Activated CD4-positive, alpha-beta T cell treated with anti-CD3 and anti-CD28 coated beads, Interleukin-2, amount 50 U/mL, for 48 hours (primary cell): ENCODE measurements around the gene SDF2L1.
"Not testable (repeated sequence)": the region's sequence is repeated elsewhere in the genome, so short reads cannot be mapped to it uniquely, and the experiment has no call there.

Experiments used
- DNase-seq, 2 experiments: peaks; one replicate each; pipeline ENCODE4 v3.0.0-alpha.2; 2020

The SDF2L1 gene, protein sequence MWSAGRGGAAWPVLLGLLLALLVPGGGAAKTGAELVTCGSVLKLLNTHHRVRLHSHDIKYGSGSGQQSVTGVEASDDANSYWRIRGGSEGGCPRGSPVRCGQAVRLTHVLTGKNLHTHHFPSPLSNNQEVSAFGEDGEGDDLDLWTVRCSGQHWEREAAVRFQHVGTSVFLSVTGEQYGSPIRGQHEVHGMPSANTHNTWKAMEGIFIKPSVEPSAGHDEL

GRCh38 chr22:21641789-21642583, at the start of gene SDF2L1:
Gene SDF2L1, plus strand, starts transcription at chr22:21642302. Its CDS starts 35 bp downstream, at chr22:21642337.
- DNase-seq = peak; percentile 97 to 98

DNA sequence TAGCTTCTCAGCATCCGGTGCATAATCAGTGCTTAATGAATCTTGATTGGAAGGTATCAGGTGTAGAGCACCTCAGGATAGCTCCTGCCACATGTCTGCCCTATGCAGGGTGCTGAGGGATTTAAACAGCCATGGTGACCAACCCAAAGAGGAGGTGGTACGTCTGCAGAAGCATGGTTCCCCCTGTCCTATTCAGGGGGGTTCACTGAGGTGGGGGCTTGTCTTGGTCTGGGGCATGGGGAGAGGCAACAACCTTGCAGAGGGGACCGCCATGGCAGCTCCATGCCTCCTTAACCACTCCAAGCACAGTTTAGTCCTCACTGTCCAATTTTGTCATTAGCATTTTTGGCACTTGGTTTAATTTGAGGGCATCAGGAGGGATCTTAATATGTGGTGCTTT, 49.7 kb upstream of the SDF2L1 start:
- DNase-seq = no peak

DNA sequence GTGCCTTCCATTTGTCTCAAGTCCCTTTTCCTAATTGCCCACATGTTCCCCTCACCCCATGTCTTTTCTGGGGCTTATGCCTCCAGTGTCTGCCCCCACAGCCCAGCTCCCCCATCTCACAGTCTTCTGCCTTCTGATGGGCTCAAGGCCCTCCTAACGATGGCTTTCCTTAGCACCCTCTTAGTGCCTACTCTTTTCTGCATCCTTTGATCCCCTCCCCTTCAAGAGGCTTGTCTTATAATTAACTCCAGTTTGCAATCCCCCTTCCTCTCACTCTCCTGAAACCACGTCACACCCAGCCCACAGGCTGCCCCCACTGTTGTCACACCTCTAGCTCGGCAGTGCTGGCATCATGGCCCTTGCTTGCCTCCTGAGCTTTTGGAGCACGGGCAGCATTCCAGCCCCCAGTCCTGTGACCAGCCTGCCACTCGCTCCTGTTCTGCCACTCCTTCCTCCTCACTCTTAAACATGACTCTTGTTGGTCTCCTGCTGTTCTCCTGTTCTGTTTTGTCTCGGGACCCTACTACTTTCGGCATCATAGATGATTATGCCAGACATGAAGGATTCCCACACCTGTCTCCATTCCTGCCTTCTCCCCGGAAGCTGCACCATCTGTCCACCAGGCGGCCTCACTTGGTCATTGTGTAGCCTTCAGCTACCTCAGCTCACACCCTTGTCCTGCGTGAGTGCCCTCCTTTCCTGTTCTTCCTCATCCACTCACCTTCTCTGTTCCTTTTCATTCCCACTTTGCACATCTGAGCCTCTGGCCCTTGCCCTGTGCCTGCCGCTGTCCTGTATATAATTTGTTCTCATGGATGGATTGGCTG, 48.5 kb upstream of the SDF2L1 start:
- DNase-seq = no peak

- no peak for DNase-seq
Measured at GRCh38 chr22:21594865-21595452, 47.1 kb upstream of the SDF2L1 start.

DNA sequence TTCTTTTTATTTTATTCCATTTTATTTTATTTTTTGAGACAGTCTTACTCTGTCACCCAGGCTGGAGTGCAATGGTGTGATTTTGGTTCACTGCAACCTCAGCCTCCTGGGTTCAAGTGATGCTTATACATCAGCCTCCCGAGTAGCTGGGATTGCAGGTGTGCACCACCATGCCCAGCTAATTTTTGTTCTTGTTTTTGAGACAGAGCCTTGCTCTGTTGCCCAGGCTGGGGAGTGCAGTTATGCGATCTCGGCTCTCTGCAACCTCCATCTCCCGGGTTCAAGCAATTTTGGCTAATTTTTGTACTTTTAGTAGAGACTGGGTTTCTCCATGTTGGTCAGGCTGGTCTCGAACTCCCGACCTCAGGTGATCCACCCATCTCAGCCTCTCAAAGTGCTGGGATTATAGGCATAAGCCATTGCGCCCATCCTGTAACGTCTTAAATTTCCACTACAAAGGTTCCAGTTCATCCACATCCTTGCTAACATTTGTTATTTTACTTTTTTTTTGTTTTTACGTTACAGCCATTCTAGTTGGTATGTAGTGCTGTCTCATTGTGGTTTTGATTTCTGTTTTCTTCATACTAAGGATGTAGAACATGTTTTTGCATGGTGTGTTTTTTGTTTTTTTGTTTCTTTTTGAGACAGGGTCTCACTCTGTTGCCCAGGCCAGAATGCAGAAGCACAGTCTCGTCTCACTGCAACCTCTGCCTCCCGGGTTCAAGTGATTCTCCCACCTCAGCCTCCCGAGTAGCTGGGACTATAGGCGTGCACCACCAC, 45.6 kb upstream of the SDF2L1 start:
- not testable (repeated sequence) for DNase-seq

DNA sequence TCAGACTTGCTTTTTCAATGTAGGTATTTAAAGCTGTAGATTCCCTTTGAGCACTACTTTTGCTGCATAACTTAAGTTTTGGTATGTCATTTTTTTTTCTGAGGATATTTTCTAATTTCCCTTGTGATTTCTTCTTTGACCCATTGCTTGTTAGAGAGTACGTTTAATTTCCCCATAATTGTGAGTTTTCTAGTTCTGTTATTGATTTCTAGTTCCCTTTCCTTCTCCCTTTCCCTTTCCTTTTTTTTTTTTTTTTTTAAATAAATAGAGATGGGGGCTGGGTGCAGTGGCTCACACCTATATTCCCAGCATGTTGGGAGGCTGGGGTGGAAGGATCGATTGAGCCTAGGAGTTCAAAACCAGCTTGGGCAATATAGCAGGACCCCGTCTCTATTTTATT, 43.8 kb upstream of the SDF2L1 start:
- DNase-seq = no peak

DNA sequence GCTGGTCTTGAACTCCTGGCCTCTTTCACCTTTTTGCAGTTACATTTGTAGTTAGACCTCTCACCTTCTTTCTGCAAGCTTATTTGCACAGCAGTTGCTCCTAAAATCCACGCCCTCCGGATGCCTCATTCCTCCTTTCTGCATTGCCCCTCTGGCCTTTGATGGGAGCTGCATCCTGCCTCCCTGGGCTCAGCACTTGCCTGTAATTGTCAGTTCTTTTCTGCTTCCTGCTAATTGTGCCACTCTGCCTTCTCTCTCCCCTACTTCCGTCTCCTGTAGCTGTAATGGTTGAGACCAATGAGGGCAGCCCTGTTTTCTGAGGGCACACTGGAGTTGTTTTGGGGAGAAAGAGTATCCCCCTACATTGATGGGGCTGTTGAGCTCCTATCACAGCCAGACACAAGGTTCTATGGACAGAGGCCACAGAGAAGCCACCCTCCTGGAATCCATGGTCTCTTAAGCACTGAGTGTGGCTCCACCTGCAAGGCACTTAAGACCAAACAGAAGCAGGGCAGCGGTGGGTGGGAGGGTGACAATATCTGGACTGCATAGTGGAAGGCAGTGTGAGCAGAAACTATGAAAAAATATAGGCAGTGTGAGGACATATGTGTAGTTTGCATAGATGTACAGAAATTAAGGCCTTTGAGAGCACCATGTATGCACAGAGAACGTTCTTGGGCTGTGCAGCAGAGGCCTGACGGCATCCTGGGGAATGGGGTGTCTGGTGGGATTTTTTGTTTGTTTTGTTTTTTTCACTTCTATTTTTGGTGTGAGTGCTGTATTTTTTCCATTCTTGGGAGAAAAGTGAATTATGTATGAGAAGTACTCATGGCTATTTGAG, 42.8 kb upstream of the SDF2L1 start:
- no peak for DNase-seq

- DNase-seq = no peak
Measured at GRCh38 chr22:21602579-21602978, 39.5 kb upstream of the SDF2L1 start.

GRCh38 chr22:21603973-21604372, 38.1 kb upstream of the SDF2L1 start:
- no peak for DNase-seq

- DNase-seq = no peak
Measured at GRCh38 chr22:21605887-21606564, 36.1 kb upstream of the SDF2L1 start.

GRCh38 chr22:21606775-21607174, 35.3 kb upstream of the SDF2L1 start:
- no peak for DNase-seq

- DNase-seq = not testable (repeated sequence)
Measured at GRCh38 chr22:21609556-21610157, 32.4 kb upstream of the SDF2L1 start.

DNA sequence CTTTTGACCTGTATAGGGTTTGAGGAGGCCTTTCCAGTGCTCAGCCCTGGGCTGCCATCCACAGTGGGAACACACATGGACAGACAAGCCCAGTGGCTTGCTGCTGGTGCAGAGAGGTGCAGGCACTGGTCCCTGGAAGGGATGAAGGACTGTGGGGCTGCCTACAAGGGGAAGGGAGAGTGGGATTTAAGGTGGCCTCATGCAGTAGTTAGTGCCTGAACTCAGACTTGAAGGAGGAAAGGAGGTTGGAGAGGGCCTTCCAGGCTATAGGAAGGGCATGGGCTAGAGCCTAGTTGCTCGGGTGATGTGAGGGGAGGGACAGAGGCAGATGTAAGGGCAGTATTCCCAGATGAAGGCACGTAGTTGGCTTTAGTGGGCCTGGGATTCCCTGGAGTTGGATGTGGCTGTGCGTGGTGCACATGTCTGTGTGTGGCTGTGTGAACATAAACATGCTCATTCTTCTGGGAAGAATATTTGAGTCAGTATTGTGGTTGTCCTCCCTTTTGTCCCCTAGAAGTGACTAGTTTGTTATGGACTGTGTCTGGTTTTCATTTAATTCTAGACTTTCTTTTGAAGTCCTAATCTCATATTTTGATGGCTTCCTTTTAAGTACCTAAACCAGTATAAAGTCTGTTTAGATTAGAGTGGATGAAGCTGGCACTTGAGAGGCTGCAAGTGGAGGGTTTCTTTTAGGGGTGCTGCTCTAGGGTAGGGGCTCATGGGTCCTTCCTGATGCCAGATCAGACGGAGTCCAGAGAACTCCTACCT, 30.7 kb upstream of the SDF2L1 start:
- no peak for DNase-seq

- DNase-seq = no peak
Measured at GRCh38 chr22:21612858-21613257, 29.2 kb upstream of the SDF2L1 start.

DNA sequence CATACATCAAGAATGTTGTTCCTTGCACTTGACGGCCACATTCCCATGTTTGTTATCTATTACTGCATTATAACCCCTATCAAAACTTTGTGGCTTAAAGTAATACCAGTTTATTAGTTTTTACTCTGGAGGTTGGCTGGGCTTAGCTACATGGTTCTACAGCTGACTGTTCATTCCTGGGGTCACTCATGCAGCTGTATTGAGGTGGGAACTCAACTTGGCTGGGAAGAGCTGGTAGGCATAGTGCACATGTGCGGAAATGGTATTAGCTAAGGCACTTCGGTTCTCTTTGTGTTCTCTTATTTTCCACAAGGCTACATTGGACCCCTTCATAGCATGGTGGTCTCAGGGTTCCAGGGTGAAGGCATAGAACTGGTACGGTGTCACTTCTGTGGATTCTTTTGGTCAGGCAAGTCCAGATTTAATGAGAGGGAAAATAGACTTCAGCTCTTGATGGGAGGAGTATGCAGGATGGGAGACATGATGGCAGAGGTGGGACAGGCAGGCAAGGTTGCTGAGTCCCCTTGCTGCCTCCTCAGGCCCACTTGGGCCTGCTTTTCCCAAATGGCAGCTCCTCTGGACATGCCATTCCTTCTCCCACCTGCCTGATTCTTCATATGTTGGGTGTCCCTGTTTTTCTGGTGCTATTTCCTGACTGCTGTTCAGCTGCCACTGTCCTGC, 28.4 kb upstream of the SDF2L1 start:
- DNase-seq = no peak

DNA sequence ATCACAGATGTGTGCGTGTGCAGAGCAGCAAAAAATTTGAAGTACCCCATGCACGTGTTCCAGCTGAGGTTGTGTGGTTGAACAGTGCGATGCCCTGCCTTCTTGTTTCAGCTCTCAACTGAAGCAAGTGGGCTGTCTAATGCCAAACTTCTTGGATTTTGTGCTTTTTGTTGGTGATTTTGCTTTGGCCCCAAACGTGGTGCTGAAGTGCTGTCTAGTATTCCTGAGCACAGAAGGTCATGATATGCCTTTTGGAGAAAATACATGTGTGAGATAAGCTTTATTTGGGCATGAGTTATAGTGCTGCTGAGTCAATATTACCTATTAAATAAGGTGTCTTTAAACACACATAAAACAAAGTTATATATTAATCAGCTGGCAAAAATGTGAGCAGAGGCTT, 26.4 kb upstream of the SDF2L1 start:
- DNase-seq = no peak

DNA sequence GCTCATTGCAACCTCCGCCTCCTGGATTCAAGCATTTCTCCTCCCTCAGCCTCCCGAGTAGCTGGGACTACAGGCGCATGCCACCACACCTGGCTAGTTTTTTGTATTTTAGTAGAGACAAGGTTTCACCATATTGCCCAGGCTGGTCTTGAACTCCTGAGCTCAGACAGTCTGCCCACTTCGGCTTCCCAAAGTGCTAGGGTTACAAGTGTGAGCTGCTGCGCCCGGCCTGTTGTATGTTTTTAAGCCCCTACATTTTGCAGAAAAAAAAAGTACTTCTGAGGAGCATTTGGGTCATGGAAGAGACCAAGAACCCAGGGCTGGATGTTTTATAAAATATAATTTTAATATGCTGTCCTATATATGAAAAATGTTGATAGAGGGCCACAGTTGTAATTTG, 24.8 kb upstream of the SDF2L1 start:
- not testable (repeated sequence) for DNase-seq

DNA sequence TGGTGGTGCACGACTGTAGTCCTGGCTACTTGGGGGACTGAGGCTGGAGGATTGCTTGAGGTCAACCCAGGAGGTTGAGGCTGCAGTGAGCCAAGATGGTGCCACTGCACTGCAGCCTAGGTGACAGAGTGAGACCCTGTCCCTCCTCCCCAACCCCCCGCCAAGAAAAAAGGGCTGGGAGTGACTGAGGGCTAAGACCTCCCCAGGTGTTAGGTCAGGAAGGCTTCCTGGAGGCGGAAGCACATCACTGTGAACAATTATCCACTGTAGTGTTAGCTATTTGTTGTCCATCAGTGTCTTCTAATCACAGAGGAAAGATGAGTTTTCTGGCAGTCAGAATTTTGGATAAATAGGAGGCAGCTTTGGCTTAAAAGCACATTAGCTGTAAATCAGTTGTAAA, 21.1 kb upstream of the SDF2L1 start:
- no peak for DNase-seq
